GM12801 (cell line): ENCODE data around the gene XPO4.

Source experiments
- CTCF ChIP-seq: IDR thresholded peaks from one replicate; pipeline ENCODE4 v1.5.1; 2011; ENCODE audit warnings: control low read depth; ENCODE audit not compliant: insufficient read length; ENCODE audit errors: extremely low read depth

XPO4 gene

GRCh38 chr13:20799726-20800416 lies 102.7 kb downstream of the XPO4 start:
- TF ChIP-seq CTCF = no peak

GRCh38 chr13:20798027-20798426 lies 104.5 kb downstream of the XPO4 start:
- TF ChIP-seq CTCF = no peak

- TF ChIP-seq CTCF = no peak
Observed at GRCh38 chr13:20796791-20797508, 105.6 kb downstream of the XPO4 start.

- no peak for TF ChIP-seq CTCF
Observed at GRCh38 chr13:20789665-20790064, 112.9 kb downstream of the XPO4 start.

GRCh38 chr13:20788312-20788711 lies 114.2 kb downstream of the XPO4 start:
- no peak for TF ChIP-seq CTCF

- no peak for TF ChIP-seq CTCF
Observed at GRCh38 chr13:20787180-20787579, 115.4 kb downstream of the XPO4 start.

- no peak for TF ChIP-seq CTCF
Observed at GRCh38 chr13:20782116-20782708, 120.3 kb downstream of the XPO4 start.
